ENCODE data around the gene KRT79.
A peak's percentile ranks its signal among the peaks of the same experiment; 100 is the strongest.
"Not testable (repeated sequence)": the region's sequence is repeated elsewhere in the genome, so short reads cannot be mapped to it uniquely, and the experiment has no call there.

The KRT79 gene

DNA sequence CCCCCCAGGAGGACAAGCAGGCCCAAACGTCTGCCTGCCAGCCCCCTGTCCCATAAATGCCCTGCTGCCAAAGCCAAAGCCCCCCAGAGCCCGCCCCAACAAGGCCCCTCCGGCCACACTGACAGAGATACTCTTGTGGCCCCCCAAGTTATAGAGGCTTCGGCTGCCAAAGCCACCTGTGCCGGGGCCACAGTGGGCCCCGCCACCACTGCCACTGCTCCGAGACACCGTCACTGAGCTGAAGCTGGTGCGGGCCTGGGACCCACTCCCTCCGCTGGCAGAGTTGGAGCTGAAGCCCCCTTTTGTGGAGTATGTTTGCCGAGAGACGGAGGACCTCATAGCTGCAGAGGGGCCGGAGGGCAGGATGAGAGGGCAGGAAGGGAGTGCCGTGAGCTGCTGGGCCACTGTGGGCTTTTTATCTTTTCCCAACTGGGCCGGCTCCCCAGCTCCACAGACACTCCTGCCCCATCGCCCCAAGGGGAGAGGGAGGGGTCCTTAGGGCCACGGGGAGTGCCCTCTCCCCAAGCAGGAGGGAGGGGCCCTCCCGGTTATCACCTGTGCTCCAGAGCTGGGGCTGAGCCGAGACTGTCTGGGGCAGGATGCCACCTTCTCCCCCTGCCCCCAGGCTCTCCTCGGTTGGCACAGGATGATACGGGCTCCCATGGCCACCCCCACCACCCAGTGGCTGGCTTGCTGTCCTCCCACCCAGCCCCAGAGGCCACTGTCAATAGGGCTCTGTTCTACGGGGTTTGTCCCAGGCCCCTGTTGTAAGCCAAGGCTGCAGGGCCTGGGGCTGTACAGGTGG, at the start of gene KRT79:
KRT79 (minus strand) TSS at position 390 of the 805 bp plus-strand sequence; CDS start at position 339, 51 bp downstream.
- DNase-seq: no peak

DNA sequence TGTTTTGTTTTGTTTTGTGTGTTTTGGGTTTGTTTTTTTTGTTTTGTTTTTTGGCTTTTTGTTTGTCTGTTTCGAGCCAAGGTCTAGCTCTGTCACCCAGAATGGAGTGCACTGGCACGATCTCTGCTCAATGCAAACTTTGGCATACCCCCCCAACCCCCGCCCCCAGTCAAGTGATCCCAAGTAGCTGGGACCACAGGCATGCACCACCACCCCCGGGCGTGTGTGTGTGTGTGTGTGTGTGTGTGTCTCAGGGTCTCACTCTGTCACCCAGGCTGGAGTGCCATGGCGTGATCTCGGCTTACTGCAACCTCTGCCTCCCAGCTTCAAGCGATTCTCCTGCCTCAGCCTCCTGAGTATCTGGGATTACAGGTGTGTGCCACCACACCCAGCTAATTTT, 46.4 kb upstream of the KRT79 start:
- not testable (repeated sequence) for DNase-seq

DNA sequence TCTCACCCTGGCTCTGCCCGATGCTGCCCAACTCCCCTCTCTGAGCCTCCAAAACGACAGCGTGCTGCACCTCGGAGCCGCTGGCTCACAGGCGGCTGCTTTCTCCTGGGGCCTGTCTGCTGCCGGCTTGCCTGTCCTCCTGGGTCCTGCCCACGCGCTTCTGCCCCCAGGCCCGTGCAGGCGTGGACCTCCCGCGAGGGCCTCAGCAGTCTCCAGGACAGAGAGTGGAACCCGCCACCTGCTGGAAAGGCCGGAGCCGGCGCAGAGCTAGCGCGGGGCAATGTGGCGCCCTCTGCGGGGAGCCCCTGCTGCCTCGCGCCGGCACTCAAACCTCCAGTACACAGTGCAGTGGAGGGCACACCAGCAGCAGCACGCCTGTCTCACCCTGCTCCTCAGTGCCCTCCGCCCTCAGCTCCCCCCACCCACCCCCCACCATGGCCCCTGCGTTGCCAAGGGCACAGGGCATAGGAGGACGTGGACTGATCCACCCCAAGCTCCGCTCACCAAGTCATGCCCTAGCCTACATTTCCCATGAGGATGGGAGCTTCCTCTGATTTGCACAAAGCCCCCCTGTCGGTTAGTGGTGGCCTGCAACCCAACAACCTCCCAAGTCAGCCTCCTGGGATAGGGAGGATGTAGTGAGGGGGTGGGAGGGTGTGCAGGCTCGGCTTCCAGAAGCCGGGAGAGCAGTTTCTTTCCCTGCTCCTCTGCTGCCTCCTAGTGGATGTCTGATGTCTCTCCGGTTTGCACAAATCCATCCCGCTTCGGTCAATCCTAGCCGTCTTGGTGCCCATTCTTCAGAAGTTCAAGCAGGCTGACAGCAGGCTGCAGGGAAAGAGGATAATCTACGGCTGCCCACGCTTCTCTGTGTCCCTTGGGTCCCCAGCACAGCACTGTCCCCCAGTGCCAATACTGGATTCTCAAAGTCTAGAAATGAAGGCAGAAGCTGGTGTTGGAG, 45.6 kb upstream of the KRT79 start:
- peak; percentile 74 for DNase-seq

DNA sequence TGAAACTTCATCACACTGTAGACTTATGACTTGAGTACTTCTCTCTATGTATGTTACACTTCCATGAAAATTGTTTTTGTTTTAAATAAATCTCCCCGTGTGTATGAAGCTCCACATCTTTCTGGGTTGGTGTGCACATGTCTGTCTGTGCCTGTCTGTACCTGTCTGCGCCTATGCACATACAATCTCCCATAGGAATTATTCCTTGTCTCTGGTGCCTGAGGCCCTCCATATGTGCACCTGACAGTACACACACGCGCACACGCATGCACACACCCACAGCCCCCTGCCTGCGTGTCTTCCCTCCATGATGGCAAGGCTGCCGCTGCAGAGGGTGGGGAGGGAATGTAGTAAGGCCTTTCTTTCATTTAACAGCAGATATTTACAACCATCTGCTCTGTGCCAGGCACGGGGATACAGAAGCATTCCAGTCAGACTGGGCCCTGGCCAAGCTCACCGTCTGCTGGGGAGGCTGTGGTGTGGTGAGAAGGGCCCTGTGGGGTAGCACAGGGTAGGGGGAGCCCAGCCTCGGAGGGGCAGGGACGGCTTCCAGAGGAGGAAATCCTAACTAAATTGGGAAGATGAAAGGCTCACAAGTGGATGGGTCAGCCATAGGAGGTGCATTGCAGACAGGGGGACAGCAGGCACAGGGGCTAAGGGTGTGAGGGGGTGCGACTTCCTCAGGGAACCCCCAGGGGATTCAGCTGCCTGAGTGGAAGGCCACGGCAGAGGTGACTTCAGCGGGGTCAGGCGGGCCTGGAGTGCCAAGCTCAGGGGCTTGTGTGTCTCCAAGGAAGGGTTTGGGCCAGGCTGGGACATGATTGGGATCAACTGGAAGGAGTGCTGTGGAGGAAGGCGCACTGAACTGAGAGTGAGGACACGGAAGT, 44.6 kb upstream of the KRT79 start:
- DNase-seq: no peak

DNA sequence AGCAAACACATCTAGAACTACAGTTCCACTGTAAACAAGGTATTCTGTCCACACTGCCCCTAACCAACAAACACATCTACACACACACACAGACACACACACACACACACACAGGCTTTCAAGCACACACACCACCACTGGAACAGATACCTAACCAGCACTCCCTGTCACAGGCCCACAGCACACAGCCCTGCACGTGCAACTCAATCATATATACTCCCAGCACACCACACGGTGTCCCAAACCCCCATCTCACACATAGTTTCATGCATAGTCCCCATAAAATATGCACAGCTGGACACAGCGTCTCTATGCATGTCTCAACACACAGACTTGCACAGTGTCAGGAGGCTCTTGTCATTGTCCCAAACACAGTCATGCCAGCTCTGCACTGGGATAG, 43.1 kb upstream of the KRT79 start:
- no peak for DNase-seq

DNA sequence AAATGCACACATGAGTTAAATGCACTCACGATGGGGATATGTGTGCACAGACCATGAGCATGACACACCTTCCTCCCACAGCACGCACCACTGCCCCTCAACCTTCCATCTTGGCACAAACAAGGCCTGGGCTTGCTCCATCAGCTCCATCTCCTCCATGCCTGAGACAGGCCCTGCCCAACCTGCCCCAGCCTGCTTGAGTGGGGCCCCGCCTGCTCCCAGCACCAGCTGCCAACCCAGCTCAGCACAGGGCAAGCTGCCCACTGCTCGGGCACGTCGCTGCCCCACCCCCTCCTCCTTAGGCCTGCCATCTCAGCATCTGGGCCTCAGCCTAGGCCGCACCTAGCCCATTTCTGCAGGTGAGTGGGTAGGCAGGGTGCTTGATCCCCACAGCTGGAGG, 42.3 kb upstream of the KRT79 start:
- DNase-seq: no peak

DNA sequence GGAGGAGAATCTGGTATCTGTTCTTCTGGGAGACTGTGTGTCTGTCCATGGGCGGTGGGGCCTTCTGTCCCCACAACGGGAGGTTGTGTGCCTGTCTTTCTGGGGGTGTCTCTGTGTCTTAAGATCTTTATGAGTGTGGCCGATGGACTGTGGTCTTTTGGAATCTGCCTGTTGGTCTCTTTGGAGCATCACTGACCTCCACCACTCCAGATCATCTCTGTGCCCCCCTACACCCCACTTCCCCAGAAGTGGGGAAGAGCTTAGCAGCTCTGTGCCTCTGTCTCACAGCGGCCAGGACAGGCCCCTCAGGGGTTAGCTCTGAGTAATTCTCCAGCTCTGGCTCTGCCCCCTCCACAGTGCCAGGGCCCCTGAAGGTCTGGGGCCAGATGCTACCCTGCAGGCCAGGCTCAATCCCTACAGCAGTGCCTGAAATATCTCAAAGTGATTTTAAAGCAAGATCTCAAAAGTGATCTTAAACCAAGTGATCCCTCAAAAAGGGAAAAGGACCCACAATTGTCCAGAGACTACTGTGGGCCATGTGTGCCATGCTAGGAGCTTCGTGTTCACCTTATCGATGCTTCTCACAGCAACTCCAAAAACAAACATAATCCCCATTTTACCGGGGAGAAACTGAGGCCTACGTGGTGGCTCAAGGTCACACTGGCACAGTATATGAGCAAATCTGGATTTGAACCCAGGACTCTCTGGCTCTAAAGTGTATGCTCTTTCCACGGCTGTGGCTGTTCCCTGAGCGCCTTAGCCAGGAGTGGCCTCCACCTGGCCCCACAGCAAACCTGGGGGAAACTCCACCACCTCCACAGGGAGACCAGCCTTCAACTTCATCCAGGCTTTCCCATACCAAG, 40.7 kb upstream of the KRT79 start:
- no peak for DNase-seq

DNA sequence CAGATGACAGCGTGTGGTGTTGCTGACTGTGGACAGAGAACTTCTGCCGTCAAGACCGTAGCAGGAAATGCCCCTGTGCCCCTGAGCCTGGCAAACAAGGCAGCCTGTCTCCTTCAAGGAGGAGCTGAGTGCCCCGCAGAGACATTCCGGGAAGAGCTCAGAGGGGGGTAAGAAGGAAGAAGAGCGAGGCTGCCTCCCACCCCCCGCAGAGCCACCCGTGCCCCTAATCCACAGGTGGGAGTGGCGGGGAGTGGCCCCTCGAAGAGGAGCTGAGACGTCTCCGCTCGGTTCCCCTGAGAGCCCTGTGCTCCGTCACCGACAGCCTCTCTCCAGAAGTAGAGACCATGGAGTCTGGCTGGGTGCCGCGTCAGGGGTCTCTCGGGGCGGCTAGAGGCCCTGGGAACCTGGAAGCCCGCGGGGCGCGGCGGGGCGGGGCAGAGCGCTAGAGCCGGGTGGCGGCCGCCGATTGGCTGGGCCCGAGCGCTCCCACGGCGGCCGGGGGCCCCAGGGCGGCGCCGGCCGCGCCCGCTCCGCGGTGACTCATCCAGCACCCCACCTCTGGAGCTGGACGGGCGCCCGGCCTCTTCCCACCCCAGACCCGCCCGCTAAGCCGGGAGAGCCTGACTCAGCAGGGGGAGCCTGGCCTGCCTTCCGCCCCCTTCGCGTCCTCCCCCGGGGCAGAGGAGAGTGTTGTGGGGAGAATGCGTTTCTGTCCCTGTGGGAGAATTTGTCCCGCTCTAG, 39.9 kb upstream of the KRT79 start:
- DNase-seq: peak; percentile 50

DNA sequence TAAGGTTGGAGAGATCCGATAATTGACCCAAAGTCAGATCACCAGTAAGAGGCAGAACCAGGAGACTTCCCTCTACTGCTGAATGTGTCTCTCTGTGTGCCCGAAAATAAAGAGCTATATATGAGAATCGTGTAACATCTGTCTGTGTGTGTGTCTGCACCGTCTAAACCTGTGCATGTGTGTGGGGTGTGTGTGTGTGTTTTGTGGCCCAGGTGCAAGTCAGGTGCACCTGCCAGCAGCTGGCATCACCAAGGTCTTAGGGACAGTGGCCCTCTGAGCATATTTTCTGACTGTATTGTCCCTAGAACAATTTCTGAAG, 39.4 kb upstream of the KRT79 start:
- DNase-seq: no peak

DNA sequence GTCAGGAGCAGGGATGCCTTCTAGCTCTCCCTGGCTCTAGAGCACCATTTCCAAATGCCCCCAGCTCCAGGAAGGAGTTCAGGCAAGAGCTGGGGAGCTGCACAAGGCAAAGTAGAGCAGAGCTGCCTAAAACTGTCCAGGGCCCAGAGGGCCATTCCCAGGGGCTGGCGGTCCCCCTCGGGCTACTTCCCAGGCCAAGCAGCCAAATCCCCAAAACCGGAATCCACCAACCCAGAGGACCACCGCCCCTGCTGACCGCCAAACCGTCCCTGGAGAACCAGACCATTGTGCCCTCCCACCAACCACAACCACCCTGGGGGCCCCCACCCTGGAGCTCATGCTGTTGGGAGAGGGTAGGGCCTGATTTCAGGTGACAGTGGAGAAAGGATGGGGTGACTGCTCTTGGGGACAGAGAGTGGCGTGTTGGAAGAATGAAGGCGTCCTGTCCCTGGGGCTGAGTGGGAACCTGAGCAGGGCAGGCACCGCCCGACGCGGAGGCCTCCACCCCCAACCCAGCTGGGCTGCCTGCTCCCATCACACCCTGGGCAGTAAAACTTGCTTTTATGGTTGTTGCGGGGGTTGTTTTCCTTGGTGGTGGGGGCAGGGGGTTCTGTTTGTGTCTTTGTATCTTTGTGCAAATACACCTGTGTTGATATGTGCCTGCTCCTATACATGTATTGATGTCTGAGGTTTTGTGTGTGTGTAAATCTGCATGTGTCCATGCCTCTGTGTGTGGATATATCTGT, 38.7 kb upstream of the KRT79 start:
- DNase-seq: no peak

DNA sequence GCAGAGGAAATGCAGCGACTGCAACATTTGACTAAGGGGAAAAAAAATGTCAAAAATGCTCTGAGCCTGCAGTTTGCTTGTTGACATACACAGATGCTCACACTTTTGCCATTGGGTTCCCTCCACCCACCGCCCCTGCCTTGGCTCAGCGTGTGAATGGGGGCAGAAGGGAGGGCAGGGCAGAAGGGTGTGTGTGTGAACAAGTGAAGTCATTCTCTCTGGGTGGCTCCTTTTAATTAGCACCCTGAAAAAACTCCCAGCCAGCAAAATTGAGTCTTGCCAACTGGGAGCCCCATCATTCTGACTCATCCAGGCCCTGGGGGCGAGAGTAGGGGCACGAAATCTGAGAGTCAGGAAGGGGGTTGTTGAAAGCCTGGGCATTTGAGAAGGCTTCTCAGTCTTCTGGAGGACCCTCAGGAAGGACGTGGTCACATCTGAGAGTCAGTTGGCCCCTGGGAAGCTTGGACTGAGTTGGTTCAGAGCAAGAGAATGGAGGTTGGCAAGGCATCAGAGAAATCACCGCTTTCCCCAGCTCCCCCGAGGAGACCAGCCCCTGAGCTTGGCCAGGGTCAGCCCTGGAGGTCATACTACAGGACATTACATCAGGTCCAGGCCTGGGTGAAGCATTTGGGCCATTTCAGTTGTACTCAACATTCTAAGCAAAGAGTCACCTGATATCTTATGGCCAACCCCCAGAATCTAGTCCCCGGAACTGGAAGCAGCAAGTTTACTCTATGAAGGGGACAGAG, 37.4 kb upstream of the KRT79 start:
- no peak for DNase-seq

DNA sequence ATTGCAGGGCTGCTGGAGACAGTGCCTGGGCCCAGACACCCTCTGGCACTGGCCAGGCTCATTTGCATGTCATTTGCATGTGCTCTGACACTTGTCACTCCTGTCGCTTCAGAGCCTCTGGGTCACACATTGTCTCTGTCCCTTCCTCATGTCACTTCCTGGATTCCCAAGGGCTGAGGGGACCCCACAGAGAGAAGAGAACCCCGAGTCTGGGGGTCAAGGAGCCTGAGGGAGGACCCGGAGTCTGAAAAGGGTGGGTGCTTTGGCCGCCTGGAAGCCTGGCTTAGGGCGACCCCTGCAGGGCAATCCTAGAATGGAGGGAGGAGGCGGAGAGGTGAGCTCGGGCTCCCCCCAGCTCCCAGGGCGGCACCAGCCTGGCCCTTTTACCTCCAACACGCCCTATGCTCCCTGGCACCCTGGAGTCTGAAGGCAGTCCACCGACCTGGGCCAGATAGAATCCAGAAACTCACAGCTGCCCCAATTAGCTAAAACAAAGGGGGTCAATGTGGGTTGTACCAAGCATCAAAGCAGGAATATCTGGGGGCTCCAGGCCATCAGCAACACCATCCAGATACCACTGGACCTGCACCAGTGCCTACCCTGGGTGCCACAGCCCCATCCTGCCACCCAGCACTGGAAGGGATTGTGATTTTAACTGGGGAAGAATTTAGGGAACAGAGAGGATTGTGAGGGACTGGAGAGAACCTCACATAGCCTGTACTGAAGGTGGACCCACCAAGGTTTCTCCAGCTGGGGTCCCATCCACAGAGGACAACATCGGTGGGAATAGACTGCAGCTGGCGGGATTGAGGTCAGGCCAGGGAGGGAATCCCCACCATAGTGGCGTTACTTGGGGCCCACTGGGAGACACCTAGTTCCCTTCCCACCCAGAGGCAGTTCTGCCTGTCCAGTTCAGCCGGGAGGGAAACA, 36.5 kb upstream of the KRT79 start:
- peak; percentile 81 for DNase-seq

DNA sequence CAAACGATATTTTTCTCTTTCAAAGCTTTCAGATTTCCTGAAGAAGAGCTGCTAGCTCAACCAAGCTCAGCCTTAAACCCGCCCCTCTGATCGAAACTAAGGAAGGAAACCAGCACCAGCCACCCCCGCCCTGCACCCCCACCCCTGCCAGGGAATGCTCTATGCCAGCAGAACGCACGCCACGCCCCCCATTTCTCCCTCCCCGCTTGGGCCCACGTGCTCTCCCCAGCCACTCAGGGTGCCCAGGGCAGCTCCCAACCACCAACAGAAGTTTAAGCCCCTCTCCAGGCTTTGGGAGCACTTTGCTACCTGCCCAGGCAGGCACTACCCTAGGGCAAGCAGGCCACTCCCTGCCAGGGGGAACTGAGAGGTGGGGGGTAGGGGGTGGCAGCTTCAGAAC, 33.5 kb upstream of the KRT79 start:
- DNase-seq: peak; percentile 31

DNA sequence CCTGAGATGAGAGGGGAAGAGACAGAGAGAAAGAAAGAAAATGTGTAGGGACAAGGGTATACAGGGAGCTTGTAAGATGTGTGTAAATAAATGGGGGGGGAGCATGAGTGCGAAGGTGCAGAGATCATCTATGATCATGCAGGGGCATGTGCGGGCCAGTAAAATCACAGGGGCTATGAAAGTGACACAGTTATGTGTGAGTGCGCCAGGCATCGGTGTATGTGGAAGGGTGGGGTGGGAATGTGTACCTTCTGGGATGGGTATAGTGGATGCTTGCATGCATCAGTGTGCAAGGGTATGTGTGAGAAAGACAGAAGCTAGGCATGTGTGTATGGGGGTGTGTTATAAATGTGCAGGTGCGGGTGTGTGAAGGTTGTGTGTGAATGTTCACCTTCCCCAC, 33.0 kb upstream of the KRT79 start:
- DNase-seq: no peak

DNA sequence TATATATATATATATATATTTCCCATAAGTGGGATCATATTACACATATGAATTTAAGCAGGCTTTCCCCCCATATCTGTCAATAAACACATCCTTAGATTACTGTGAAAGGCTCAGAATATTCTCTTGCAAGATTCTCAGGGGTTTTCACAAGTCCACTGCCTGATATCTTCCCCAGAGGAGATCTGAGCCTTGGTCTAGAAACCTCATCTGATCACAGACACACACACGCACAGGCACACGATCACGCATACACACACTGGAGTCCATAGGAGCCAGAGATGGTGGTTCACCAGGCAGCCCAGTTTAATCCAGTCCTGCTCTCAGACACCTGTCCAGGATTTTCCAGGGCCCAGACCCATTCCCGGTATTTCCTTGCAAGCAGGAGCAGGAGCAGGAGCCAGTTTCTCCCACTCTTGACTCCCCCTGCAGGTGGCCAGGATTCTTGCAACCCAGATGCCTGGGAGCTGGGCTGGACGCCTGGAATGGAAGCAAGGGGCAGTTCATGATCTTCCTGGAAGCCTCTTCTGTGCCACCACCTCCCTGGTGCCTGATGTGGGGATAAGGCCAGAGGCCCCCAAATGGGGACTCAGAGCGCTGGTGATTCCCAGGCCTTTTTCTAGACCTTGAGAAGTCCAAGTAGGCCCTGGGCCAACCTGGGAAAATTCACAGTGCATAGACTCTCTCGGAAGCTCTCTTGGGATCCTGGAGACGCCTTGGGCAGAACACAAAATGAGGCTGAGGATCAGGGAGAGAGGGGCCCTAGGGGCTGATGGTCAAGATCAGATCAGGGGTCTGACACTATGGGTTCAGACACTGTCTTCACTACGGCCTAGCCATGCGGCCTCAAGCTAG, 31.2 kb upstream of the KRT79 start:
- DNase-seq: peak; percentile 26

DNA sequence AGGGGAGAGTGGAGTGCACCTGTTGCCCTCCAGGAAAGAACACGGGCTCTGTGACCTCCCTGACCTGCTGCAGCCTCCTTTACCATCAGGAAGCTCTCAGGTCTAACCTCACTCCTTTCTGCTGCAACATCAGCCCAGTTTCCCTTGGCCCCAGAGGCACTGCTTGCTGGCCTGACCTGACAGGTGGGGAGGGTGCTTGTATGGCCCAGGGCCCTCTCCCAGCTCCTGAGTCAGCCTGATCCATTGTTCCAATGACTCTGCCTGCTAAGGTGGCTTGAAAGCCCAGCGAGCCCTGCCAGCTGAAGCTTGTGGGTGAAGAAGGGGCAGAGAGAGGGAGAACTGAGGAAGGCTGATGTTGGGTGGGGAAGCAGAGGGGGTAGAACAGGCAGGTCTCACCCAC, 27.9 kb upstream of the KRT79 start:
- DNase-seq: no peak

DNA sequence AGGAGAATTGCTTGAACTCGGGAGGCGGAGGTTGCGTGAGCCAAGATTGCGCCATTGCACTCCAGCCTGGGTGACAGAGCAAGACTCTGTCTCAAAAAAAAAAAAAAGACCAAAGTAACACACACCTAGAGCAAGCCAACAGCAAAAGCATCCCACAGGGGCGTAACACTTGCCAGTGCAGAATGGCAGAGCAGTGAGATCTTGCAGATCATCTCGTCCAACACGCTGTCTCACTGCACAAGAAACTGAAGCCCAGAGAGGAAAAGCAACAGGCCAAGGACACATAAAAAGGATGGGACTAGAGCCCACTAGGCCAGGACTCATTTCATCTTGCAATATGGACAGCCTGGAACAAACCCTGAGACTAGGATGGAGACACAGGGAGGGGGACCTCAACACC, 27.4 kb upstream of the KRT79 start:
- no peak for DNase-seq
